Erythroblast (primary cell): ENCODE measurements around the gene EFHD1.

Source experiments
- GATA1 ChIP-seq: IDR thresholded peaks from 2 replicates; pipeline ENCODE4 v1.6.1; 2011; ENCODE audit warnings: low read depth, mild to moderate bottlenecking, control low read depth, low read length, moderate library complexity
- POLR2A ChIP-seq: IDR thresholded peaks from 2 replicates; pipeline ENCODE4 v1.6.1; 2011; ENCODE audit warnings: mild to moderate bottlenecking, low read length

- TF ChIP-seq POLR2A (no peak), GATA1 (no peak)
These were observed 65.7 kb downstream of the EFHD1 start for GRCh38 chr2:232699110-232699509.
